Keratinocyte (primary cell): Measurements from ENCODE around the gene P4HB. TPM values are rescaled to one million over a fixed set of nuclear protein-coding genes. Genes with fewer than 3 reads are reported as not detected.
A peak's percentile ranks its signal among the peaks of the same experiment; 100 is the strongest.

Source experiments
- DNase-seq: peaks from one replicate; pipeline ENCODE4 v3.0.0-alpha.2; 2011; ENCODE audit warnings: low read depth, missing footprints, low spot score
- FAIRE-seq: peaks from 2 replicates; lab custom pipeline; 2011; peaks lifted over from hg19 to GRCh38; lab: Jason Lieb, UNC
- H2AFZ ChIP-seq: 2 replicates; pipeline ENCODE4 v1.6.0; 2012; ENCODE audit warnings: low read length, control low read depth, inconsistent platforms; ENCODE audit not compliant: control insufficient read depth
- H3K27ac ChIP-seq: 2 replicates; pipeline ENCODE4 v1.5.1; 2011; ENCODE audit warnings: low read length; ENCODE audit not compliant: control insufficient read depth, insufficient read depth
- H3K27me3 ChIP-seq: 3 replicates; pipeline ENCODE4 v1.6.0; 2011; ENCODE audit warnings: low read length; ENCODE audit not compliant: control insufficient read depth, insufficient read depth; ENCODE audit errors: extremely low read depth
- H3K36me3 ChIP-seq, 2 experiments: 2 replicates in 1 of 2; 3 replicates in 1 of 2; pipeline ENCODE4 v1.5.1; 2011; ENCODE audit warnings: low read length in 2 of 2, mild to moderate bottlenecking in 1 of 2; ENCODE audit not compliant: control insufficient read depth in 2 of 2, insufficient read depth in 2 of 2; ENCODE audit errors: extremely low read depth in 1 of 2
- H3K4me1 ChIP-seq: 3 replicates; pipeline ENCODE4 v1.5.1; 2011; ENCODE audit warnings: low read length; ENCODE audit not compliant: control insufficient read depth, insufficient read depth; ENCODE audit errors: extremely low read depth
- H3K4me2 ChIP-seq: 3 replicates; pipeline ENCODE4 v1.6.0; 2011; ENCODE audit warnings: low read depth, low read length; ENCODE audit not compliant: control insufficient read depth, insufficient read depth; ENCODE audit errors: extremely low read depth
- H3K4me3 ChIP-seq, 3 experiments: fragments of 200-600 bp in 1 of 3; sonication (generic) in 1 of 3; 2 replicates in 2 of 3; 3 replicates in 1 of 3; pipeline ENCODE4 v1.5.1; 2011 to 2016; ENCODE audit warnings: low read length in 3 of 3, mild to moderate bottlenecking in 3 of 3, control low read depth in 2 of 3, inconsistent platforms in 1 of 3, low read depth in 1 of 3, mixed read lengths in 1 of 3, mixed run types in 1 of 3, moderate library complexity in 1 of 3; ENCODE audit not compliant: control insufficient read depth in 2 of 3, insufficient read depth in 2 of 3; ENCODE audit errors: extremely low read depth in 1 of 3
- H3K79me2 ChIP-seq: 2 replicates; pipeline ENCODE4 v1.6.0; 2012; ENCODE audit warnings: low read length; ENCODE audit not compliant: control insufficient read depth, insufficient read depth
- H3K9ac ChIP-seq: 3 replicates; pipeline ENCODE4 v1.6.0; 2011; ENCODE audit warnings: low read length; ENCODE audit not compliant: control insufficient read depth, insufficient read depth; ENCODE audit errors: extremely low read depth
- H3K9me1 ChIP-seq: 3 replicates; pipeline ENCODE4 v1.6.0; 2011; ENCODE audit warnings: low read length; ENCODE audit not compliant: control insufficient read depth, insufficient read depth; ENCODE audit errors: extremely low read depth
- H3K9me3 ChIP-seq: 2 replicates; pipeline ENCODE4 v1.5.1; 2012; ENCODE audit warnings: low read depth, low read length; ENCODE audit not compliant: control insufficient read depth
- H4K20me1 ChIP-seq: 3 replicates; pipeline ENCODE4 v1.6.0; 2011; ENCODE audit warnings: low read length; ENCODE audit not compliant: control insufficient read depth, insufficient read depth; ENCODE audit errors: extremely low read depth
- EZH2 ChIP-seq: IDR thresholded peaks from one replicate; pipeline ENCODE4 v1.6.1; 2012; ENCODE audit warnings: inconsistent platforms, mild to moderate bottlenecking, low read length, moderate library complexity
- dilution Hi-C: fragments of 300-500 bp; cut with MboI; formaldehyde crosslinking; loops from one replicate; pipeline ENCODE4 v1.7.0; 2020; ENCODE audit warnings: low sequenced_read_pairs; ENCODE audit not compliant: extremely low pct_ligation_motif_present
- polyA minus RNA-seq, 3 experiments: library from RNA; depleted of rRNA, polyadenylated mRNA; stranded (reverse); fragments of >200 nt; gene quantifications; 1 replicate in 1 of 3; 2 replicates in 1 of 3; 3 replicates in 1 of 3; pipeline ENCODE4 v1.2.3, GENCODE V29; 2011
- polyA plus RNA-seq, 5 experiments: library from polyadenylated mRNA; depleted of rRNA in 3 of 5; stranded (reverse) in 3 of 5; stranded (forward) in 1 of 5; unstranded in 1 of 5; fragments of >200 nt; gene quantifications; 1 replicate in 1 of 5; 2 replicates in 3 of 5; 3 replicates in 1 of 5; pipeline versions ENCODE4 v1.2.1 to v1.2.3, GENCODE V29; 2011 to 2012; ENCODE audit warnings: missing spikeins in 2 of 5, low read depth in 1 of 5, low replicate concordance in 1 of 5
- TF ChIP-seq, protein P1 (sequence below), 3 experiments: IDR thresholded peaks in 1 of 3; conservative IDR thresholded peaks in 1 of 3; optimal IDR thresholded peaks in 1 of 3; 2 replicates in 2 of 3; 3 replicates in 1 of 3; pipeline versions ENCODE3 to v1.5.1; 2011; ENCODE audit warnings: low read length in 3 of 3, mild to moderate bottlenecking in 3 of 3, moderate library complexity in 2 of 3, control low read depth in 1 of 3, inconsistent platforms in 1 of 3; ENCODE audit not compliant: insufficient read depth in 2 of 3; ENCODE audit errors: extremely low read depth in 1 of 3

The P4HB gene
- polyA plus RNA-seq, result 75.2 to 149 TPM (median 110 TPM) in 3 replicates
- 1,303 TPM for polyA plus RNA-seq (2011; ENCODE audit: low read depth)
- 161 and 187 TPM in 2 replicates for polyA plus RNA-seq (2011; cell fraction: cytosol; rRNA removed)
- polyA plus RNA-seq (2011; cell fraction: nucleus; rRNA removed), result 310 and 353 TPM in 2 replicates
- 589 and 687 TPM in 2 replicates for polyA plus RNA-seq (2012; ENCODE audit: low replicate concordance)
- 110 to 568 TPM (median 110 TPM) in 3 replicates for polyA minus RNA-seq
- polyA minus RNA-seq (2011; cell fraction: cytosol; rRNA and poly(A)+ RNA removed), result 263 TPM
- 229 and 341 TPM in 2 replicates for polyA minus RNA-seq (2011; cell fraction: nucleus; rRNA and poly(A)+ RNA removed)

DNA sequence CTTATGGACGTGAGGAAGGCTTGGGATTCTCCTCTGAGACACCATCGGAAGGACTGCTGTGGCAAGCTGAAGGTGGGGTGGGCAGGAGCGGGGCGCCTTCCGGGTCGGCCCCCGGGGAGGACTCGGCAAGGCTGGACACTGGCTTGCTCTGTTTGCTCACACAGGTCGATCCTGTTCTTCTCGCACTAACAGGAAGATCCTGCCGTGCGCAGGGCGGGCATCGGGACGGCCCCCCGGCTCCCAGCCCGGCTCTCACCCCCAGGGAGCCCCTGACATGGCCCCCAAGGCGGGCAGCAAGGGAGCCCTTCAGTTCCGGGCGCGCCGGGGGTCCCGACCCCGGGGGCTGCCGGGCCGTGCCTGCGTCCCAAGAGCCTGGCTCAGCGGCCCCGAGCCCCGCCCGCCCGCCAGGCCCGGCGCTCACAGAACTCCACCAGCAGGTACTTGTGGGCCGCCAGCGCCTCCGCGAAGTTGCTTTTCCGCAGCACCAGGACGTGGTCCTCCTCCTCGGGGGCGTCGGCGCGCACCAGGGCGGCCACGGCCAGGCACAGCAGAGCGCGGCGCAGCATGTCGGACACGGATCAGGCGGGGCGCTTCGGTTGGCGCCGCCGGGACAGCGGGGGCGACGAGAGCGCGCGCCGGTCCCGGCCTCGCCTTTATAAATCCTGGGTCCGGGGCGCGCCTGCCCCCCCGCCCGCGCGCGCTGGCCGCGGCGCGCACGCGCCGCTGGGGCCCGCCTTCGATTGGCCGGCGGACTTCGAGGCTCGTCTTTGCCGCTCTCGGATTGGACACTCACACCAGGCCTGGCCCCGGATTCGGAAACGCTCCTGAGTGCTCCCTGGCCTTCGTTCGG is at the start of gene P4HB:
Gene P4HB, minus strand, starts transcription at position 630 of the 850 bp plus-strand sequence. Its CDS starts 64 bp downstream, at position 566.
- H3K9ac ChIP-seq, result peak within 1 kb of the TSS; percentile 98
- peak within 1 kb of the TSS; percentile 94 for H3K27ac ChIP-seq
- peaks cover 58% of the 10 kb centered on the region for H3K4me1 ChIP-seq
- H4K20me1 ChIP-seq, result peaks cover 23% of the 10 kb centered on the region
- FAIRE-seq, result no peak
- no peaks in the 10 kb centered on the region for H3K27me3 ChIP-seq
- H3K4me3 ChIP-seq, result peak within 1 kb of the TSS; percentile 82 to 98 (median 96)
- H3K36me3 ChIP-seq, result peaks cover 26 to 45% of the 10 kb centered on the region in 2 experiments
- peak within 1 kb of the TSS; percentile 88 for H2AFZ ChIP-seq
- DNase-seq, result no peak
- dilution Hi-C loops, result no loop called here
- peak within 1 kb of the TSS; percentile 98 for H3K4me2 ChIP-seq
- H3K9me1 ChIP-seq, result peaks cover 4% of the 10 kb centered on the region
- TF ChIP-seq, protein P1, sequence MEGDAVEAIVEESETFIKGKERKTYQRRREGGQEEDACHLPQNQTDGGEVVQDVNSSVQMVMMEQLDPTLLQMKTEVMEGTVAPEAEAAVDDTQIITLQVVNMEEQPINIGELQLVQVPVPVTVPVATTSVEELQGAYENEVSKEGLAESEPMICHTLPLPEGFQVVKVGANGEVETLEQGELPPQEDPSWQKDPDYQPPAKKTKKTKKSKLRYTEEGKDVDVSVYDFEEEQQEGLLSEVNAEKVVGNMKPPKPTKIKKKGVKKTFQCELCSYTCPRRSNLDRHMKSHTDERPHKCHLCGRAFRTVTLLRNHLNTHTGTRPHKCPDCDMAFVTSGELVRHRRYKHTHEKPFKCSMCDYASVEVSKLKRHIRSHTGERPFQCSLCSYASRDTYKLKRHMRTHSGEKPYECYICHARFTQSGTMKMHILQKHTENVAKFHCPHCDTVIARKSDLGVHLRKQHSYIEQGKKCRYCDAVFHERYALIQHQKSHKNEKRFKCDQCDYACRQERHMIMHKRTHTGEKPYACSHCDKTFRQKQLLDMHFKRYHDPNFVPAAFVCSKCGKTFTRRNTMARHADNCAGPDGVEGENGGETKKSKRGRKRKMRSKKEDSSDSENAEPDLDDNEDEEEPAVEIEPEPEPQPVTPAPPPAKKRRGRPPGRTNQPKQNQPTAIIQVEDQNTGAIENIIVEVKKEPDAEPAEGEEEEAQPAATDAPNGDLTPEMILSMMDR (optimal IDR thresholded peaks at IDR 0.05 in 1 of 3, IDR thresholded peaks at IDR 0.05 in 1 of 3, conservative IDR thresholded peaks at IDR 0.05 in 1 of 3; ENCODE audit: extremely low read depth in 1 of 3, insufficient read depth in 2 of 3, low read length in 3 of 3), result no peak
- no peak for TF ChIP-seq EZH2
- H3K9me3 ChIP-seq, result no peaks in the 10 kb centered on the region
- H3K79me2 ChIP-seq, result peaks cover 83% of the 10 kb centered on the region

DNA sequence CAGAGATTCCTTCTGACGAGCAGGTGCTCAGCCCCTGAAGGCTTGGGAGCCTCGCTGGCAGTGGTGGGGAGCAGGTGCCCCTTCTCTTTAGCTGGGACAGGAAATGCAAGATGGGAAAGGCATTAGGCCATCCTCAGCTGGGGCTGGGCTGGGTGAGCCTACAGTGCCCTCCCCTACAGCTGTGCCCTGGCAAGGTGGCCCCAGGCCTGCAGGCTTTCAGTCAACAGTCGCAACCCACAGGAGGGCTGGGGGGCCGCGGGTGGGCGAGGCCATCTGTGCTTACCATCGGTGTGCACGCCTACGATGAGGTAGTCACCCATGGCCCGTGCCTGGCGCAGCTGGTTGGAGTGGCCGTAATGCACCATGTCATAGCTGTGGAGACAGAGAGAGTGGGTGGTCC is 48.9 kb upstream of the P4HB start:
- Histone ChIP-seq H3K4me3 (no peak overlapping the region), H4K20me1 (peaks cover 3% of the 10 kb centered on the region), H3K36me3 (peaks cover 28 to 33% of the 10 kb centered on the region in 2 experiments), H2AFZ (no peak overlapping the region), H3K4me1 (peaks cover 24% of the 10 kb centered on the region), H3K9ac (no peak overlapping the region), H3K27me3 (no peaks in the 10 kb centered on the region), H3K79me2 (peaks cover 17% of the 10 kb centered on the region), H3K9me3 (no peaks in the 10 kb centered on the region), H3K27ac (no peak overlapping the region), H3K9me1 (peaks cover 7% of the 10 kb centered on the region), H3K4me2 (no peak overlapping the region)
- DNase-seq (no peak), FAIRE-seq (no peak)
- TF ChIP-seq, protein P1 (optimal IDR thresholded peaks at IDR 0.05 in 1 of 3, IDR thresholded peaks at IDR 0.05 in 1 of 3, conservative IDR thresholded peaks at IDR 0.05 in 1 of 3; ENCODE audit: extremely low read depth in 1 of 3, insufficient read depth in 2 of 3, low read length in 3 of 3), result no peak
- TF ChIP-seq EZH2, result no peak
- dilution Hi-C loops, result no loop called here
